NCI-H1105 (cell line): Measurements from ENCODE around the gene ECPAS.
A peak's percentile ranks its signal among the peaks of the same experiment; 100 is the strongest.
"Not testable (repeated sequence)": the region's sequence is repeated elsewhere in the genome, so short reads cannot be mapped to it uniquely, and the experiment has no call there.

Experiments used
- DNase-seq: peaks from one replicate; lab custom pipeline; 2025; lab: John Stamatoyannopoulos, UW

Gene ECPAS, protein sequence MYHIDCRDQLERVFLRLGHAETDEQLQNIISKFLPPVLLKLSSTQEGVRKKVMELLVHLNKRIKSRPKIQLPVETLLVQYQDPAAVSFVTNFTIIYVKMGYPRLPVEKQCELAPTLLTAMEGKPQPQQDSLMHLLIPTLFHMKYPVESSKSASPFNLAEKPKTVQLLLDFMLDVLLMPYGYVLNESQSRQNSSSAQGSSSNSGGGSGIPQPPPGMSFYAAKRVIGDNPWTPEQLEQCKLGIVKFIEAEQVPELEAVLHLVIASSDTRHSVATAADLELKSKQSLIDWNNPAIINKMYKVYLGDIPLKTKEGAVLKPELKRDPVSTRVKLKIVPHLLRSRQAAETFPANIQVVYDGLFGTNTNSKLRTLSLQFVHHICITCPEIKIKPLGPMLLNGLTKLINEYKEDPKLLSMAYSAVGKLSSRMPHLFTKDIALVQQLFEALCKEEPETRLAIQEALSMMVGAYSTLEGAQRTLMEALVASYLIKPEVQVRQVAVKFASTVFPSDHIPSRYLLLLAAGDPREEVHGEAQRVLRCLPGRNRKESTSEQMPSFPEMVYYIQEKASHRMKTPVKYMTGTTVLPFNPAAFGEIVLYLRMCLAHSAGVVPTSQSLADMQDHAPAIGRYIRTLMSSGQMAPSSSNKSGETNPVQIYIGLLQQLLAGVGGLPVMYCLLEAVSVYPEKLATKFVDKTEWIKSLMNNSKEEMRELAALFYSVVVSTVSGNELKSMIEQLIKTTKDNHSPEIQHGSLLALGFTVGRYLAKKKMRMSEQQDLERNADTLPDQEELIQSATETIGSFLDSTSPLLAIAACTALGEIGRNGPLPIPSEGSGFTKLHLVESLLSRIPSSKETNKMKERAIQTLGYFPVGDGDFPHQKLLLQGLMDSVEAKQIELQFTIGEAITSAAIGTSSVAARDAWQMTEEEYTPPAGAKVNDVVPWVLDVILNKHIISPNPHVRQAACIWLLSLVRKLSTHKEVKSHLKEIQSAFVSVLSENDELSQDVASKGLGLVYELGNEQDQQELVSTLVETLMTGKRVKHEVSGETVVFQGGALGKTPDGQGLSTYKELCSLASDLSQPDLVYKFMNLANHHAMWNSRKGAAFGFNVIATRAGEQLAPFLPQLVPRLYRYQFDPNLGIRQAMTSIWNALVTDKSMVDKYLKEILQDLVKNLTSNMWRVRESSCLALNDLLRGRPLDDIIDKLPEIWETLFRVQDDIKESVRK (N-terminal part only)

DNA sequence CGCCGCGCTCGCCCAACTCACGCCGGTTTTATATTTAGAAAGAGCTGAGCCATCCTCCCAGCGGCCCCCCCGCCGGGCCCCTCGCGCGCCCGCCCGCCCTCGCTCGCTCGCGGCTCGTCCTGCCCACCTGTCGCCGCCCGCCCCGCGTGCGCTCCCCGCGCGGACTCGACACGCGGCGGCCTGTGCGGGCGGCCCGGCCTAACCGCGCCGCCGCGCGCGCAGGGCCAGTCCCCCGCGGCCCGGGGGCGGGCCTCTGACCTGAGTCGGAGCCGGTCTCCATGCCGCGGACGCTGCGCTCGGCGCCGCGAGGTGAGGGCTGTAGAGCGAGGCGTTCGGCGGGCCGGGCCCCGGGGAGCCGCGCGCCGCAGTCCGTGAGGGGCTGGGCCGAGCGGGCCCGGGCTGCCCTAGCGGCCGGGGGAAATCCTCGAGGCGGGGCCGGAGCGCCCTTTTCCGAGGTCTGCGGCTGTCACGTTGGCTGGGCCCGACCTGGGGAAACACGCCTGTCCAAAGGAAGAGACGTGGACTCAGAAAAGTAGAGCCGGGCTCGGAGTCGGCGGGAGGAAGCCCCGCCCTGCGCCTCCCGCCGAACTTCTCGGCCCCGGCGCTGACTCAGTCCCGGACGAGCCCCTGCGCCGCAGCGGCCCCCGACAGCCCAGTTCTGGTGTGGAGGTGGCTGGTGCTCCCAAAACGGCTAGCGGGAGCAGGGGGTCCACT is at the start of gene ECPAS:
TSS of gene ECPAS (minus strand) at position 526 of the 714 bp plus-strand sequence. CDS start 11,465 bp downstream, outside the sequence.
- peak; percentile 44 for DNase-seq

DNA sequence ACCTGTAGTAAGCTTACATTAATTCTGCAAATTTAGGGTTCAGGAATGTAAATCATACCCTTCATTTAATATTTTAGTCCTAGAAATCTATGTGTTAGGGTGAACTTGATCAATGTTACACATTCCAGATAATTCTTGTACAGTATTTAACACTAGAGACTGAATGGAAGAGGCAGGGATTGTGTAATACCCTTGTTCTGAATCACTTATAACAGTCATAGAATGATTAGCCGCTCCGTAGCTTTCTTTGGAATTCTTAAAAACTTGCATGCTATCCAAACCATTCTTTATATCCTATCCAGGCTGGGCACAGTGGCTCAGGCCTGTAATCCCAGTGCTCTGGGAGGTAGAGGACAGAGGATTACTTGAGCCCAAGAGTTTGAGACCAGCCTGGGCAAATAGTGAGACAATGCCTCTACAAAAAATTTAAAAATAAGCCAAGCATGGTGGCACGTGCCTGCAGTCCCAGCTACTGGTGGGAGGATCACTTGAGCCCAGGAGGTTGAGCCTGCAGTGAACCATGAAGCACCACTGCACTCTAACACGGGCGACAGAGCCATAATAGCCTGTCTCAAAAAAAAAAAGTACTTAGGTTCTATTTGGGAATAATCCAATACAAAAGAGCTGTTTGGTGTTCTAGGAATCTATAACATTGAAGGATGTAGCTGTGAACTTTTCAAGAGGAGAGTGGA is 49.1 kb upstream of the ECPAS start:
- DNase-seq, result no peak

DNA sequence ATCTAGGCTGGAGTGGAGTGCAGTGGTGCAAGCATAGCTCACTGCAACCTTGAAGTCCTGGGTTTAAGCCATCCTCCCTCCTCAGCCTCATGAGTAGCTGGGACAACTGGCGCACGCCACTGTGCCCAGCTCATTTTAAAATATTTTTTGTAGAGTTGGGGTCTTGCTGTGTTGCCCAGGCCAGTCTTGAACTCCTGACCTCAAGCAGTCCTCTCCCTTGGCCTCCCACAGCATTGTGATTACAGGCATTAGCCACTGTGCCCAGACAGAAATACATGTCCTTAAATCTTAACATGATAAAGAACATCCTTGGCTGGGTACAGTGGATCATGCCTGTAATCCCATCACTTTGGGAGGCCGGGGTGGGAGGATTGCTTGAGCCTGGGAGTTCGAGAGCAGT is 47.5 kb upstream of the ECPAS start:
- DNase-seq, result no peak

DNA sequence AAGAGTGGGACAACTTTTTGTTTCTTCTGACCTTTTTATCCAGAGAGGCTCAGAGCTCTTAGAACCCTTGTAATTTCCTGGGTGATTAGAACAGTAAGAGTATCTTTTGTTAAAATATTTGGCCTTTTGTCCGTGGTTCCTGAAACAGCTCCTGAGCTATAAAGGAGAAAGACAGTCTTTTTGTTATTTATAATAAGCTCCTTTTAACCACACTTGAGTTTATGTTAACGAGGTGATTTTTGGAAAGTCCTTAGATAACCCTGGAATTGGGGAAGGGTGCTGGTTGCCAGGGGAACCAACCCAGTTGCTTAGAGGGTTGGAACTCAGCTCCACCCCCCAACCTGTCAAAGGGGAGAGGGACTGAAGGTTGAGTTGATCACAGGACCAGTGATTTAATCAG is 45.6 kb upstream of the ECPAS start:
- no peak for DNase-seq

DNA sequence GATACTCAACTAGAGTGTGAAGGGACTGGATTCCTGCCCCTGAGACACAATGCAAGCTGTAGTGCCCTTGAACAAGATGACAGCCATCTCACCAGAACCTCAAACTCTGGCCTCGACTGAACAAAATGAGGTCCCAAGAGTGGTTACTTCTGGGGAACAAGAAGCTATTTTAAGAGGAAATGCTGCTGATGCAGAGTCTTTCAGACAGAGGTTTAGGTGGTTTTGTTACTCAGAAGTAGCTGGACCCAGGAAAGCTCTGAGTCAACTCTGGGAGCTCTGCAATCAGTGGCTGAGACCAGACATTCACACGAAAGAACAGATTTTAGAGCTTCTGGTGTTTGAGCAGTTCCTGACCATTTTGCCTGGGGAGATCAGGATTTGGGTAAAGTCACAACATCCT is 43.2 kb upstream of the ECPAS start:
- DNase-seq, result no peak

DNA sequence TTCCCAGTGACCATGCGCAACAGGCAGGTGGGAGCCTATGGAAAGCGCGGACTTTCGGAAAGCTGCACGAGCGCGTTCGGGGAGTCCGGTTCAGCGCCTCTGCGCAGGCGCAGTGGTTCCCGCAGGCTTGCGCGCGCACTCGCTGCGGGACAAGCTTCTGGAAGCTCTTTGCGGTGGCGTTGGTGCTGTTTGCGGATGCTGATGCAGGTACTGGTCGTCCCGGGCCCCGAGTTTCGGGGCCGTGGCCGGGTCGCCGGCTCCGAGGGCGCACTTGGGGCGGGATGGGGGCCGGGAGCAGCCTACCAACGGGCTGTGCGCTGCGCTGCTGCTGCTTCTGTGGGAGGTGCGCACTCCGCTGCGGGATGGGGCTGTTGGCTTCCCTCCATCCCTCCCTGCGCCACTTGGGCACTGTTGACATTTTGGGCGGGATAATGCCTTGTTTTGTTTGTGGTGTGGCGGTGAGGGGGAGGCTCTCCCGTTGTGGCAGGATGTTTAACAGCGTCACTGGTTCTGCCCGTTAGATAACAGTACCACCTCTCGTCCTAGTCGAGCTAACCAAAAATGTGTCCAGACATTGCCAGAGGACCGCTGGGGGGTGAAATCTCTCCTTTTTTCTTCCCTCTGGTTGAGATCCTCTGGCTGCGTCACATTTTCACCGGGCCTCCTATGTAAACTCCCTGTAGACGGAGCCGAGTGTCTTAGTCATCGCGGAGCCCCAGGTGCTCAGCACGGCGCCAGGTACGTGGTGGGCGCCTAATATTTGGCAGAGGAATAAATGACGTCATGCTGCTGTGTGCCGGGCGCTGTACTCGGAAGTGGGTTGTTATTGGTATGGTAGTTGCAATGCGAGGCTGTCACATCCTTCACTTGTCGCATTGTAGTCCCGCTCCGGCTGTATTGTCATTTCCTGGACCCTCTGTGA is 41.1 kb upstream of the ECPAS start, which contains the start of gene ZNF483:
TSS of gene ZNF483 (plus strand) at position 124 of the 922 bp plus-strand sequence. CDS start 2,217 bp downstream, outside the sequence.
- DNase-seq, result peak; percentile 89

DNA sequence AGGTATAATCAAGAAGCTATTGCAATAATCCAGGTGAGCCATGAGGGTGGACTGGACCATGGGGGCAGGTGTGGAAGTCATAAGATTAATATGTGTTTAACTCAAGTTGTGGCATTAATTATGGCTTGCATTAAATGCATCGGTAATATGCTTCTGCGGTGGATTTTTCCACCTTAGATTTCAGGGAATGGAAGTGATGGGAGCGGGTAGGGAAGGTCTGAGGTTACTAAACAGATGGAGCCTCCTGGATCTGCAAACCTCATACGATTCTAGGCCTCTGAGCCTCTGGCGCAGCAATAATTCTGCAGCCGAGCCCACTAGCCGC is 40.5 kb upstream of the ECPAS start:
- DNase-seq, result no peak

DNA sequence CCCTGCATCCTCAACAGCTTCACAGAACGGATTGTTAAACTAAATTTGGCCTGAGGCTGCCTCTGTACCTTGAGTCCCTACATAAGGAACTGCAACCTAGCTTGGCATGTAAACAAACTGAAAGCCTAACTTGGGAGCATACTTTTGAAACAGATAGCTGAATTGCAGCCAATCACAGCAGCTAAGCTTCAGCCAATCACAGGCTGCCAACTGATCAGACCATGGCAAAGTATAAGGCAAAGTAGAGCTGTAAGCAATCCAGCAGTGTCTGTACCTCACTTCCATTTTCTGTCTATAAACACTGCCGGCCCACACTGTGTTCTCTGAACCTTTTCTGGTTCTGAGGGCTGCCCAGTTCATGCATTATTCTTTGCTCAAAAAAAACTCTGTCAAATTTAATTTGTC is 31.9 kb upstream of the ECPAS start:
- no peak for DNase-seq

DNA sequence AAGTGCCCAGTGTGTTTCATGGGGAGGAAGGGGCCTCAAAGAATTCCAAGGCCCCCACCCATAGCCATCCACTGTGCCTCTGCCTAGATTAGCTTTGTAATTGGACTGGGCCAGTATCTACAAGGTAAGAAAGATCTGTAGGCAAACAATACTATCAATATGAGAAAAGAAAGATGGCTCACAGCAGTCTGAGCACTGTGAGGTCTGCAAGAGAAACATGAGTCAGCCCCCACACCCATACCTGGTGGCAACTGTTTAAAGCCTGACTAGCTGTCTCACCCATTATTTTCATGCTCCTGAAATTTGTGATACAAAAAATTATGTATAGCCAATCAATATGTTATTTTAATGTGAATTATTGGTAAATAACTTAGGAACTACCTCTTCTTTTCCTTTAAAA is 30.8 kb upstream of the ECPAS start:
- DNase-seq, result no peak

DNA sequence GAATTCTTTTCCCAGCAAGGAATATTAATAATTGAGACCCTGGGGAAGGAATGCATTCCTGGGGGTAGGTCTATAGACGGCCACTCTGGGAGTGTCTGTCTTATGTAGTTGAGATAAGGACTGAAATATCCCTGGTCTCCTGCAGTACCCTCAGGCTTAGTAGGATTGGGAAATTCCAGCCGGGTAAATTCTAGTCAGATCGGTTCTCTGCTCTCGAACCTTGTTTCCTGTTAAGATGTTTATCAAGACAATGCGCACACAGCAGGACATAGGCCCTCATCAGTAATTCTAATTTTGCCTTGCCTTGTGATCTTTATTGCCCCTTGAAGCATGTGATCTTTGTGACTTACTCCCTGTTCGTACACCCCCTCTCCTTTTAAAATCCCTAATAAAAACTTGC is 27.4 kb upstream of the ECPAS start:
- not testable (repeated sequence) for DNase-seq

DNA sequence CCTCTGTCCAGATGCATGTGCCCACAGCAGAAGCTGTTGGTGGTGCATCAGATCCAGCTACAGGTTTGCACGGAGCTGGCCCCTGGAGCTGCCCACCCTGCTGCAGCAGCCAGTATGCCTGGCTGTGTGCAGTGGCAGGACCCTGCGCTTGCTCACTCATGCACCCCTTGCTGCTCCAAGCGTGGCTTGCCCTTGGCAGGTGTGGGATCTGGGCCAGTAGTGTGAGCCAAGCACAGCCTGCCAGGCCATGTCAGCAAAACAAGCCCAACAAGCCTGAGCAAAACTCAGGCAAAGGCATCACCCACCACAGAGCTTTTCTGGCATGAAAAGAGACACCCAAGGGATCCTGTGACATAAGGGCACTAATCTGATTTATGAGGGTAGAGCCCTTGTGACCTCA is 18.3 kb upstream of the ECPAS start:
- DNase-seq, result no peak

DNA sequence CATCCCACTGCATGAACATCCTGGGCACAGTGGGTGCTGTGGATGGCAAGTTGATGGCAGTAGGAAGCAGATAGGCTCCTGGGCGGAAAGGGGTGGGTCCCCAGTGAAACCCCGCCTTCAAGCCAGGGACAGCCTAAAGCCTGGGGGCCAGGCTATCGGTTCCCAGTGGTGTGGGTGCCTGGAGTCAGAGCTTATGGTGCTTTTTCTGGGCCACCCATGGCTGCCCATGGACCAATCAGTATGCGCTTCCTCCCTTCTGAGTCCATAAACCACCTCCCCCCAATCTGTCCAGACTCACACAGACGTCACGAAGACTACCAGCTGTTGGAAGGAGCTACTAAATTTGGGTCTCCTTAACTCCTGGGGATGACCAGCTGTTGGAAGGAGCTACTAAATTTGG is 17.5 kb upstream of the ECPAS start:
- DNase-seq, result no peak

DNA sequence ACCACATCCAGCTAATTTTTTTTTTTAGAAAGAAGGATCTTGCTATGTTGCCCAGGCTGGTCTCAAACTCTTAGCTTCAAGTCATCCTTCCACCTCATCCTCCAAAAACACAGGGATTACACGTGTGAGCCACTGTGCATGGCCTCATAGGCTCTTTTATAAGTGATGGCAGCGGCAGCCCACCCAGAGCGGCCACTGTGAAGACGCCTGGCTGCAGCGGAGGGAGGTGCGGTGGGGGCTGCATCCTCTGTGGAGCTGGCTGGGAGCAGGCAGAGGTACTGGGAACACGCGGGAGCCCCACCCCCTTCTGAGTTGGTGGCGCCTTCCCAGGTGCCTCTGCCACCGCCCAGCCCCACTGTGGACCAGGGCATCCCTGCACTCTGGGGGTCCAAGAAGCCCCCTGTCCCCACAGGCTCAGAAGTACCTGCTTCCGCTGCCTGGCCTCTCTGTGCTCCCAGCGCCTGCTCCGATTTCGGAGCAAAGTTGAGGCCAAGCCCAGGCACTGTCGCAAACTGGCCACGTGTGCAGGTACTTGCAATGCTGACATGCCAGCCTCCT is 16.9 kb upstream of the ECPAS start:
- DNase-seq, result no peak

DNA sequence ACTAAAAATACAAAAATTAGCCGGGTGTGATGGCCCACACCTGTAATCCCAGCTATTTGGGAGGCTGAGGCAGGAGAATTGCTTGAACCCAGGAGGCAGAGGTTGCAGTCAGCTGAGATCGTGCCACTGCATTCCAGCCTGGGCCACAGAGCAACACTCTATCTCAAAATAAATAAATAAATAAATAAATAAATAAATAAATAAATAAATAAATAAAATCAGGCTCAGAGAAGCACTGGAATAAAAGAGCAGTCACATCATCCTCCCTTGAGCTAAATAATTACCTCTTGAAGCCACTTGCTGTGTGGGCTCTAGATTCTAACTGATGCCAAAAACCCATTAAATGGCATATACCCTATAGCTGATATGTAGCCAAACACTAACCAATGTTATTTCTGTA is 13.0 kb upstream of the ECPAS start:
- not testable (repeated sequence) for DNase-seq

DNA sequence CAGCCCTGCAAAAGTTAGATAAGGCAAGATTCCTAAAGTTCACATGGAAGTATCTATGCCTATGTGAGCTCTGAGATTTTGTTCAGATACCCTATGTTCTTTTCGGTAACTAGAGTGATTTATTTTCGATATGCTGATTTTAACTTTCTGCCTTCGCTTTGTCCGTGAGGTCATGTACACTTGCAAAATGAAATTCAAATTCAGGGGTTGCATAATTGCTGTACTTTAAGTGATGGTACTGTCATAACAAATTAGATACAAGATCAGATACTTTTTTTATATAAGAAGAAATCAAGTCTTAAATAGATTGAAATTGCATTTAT is 350 bp upstream of the ECPAS start:
- no peak for DNase-seq

DNA sequence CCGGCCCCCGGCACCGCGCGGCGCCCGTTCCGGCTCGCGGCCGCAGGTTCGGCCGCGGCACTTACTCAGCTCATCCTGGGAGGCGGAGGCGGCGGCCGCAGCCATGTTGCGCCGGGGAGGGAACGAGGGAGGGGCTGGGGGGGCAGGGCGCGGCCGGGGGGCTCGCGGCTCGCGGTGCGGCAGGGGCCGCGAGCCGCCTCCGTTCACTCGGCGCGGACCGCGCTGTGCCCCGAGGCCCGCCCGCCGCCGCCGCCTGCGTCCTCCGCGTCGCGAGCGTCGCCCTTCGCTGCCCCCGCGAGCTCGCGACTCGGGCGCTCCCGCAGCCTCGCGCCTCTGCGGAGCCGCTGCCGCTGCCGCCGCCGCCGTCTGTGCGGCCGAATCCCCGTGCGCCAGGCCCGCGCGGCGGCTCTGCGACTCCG is 735 bp downstream of the ECPAS start:
- peak; percentile 45 for DNase-seq

DNA sequence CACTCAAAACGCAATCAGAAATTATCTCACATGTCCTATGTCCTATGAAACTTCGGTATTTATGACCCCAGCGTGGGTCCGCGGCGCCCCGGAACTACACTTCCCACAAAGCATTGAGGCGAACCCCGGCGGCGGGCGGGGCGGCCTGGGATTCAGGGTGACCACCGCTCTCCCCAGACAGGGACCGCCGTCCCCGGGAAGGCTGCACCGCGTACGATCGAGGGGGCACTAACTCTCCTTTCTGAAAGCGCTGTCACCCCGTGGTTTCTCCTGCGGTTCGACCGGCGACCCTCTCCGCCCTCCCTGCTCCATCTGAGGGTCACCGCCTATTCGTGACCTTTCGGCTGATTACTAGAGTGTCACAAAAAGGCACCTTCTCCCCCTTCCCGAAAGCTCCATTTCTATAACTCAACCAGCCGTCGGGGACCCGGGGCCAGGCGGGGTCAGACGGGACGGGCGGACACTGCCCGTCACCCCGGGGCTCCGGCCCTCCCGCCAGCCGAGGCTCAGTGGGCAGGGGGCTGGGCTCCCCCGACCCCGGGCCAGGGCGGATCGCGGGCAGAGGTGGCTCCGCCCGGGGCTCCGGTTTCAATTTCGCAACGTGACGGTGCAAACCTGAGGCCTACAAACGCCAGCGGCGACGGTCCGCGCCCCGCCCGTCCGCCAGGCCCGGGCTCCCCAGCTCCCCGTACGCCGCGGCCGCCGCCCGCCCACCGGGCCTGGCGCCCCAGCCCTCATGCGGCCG is 1.3 kb downstream of the ECPAS start:
- peak; percentile 52 for DNase-seq

DNA sequence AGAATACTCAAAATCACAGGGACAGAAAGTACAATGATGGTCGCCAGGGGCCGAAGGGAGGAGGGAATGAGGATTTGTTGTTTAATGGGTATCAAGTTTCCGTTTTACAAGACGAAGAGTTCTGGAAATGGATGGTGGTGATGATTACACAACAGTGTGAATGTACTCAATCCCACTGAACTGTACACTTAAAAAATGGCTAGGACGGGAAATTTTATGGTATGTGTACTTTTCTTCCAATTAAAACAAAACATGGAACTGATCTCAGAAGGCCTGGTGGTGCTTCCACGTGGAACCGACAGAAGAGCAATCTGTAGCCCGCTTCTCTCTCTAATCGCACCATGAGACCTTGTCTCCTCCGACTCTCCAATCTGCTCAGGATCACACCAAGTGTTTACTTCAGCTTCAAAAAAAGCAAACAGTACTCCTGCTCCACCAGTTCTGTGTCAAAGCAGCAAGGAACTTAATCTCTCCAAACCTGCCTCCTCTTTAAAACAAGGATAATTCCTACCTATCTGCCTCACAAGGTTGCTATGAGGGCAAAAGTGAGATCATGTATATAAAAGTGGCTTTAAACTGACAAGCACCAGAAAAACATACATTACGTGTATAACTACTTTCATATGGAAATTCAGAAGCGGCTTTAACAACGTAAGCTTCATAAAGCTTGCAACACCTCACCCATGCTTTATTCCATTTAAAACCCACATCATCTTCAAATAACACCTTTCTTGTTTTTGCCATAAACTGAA is 2.1 kb downstream of the ECPAS start:
- peak; percentile 30 for DNase-seq
